ENCODE results near the gene IGSF21.

Gene IGSF21

DNA sequence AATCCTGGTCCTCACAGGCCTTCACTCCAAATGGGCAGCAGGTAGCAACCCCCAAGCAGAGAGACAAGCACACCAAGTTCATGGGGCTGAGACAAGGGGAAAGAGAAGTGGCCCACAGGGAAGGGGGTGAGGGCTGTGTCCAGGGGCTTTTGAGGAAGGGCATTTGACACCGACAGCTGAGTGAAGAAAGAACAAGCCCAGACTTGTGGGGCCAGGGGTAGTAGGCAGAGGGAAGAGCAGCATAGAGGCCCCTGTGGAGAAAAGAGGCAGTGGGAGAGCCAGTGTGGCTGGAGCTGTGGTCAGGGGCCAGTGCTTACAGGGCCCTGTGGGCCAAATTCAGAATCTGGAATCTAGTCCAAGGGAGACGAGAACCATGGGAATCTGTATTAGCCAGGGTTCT, 85.4 kb downstream of the IGSF21 start:
- DNase-seq (ENCODE audit: low read depth): no peak
- TF ChIP-seq CTCF (conservative IDR thresholded peaks at IDR 0.05; ENCODE audit: low read depth, low read length): no peak
- H3K4me3 ChIP-seq (ENCODE audit: low read length): no peak overlapping the region

- no peak for DNase-seq (ENCODE audit: low read depth)
- no peak overlapping the region for H3K4me3 ChIP-seq (ENCODE audit: low read length)
- TF ChIP-seq CTCF (conservative IDR thresholded peaks at IDR 0.05; ENCODE audit: low read depth, low read length): no peak
These were observed 89.7 kb downstream of the IGSF21 start for GRCh38 chr1:18197299-18197698.

GRCh38 chr1:18198260-18198659, 90.7 kb downstream of the IGSF21 start:
- no peak for DNase-seq (ENCODE audit: low read depth)
- no peak overlapping the region for H3K4me3 ChIP-seq (ENCODE audit: low read length)
- no peak for TF ChIP-seq CTCF (conservative IDR thresholded peaks at IDR 0.05; ENCODE audit: low read depth, low read length)

DNA sequence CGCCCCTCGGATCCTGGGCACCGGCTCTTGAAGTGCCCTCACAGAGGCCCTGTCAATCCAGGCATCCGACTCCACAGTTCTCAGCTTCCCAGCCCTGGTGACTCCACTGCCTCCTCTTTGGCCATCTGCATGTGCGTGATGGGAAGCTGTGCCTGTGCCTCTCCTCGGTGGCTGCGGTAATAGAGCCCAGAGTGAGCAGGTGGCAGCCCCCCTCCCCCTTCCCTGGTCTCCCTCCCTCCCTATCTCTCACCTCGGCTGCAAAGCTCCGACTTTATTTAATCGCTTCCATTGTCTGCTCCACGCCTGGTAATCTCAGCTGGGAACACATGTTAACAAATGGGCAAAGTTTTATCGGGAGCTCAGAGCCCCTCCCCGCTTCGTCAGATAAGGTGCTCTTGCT, 91.9 kb downstream of the IGSF21 start:
- no peak for TF ChIP-seq CTCF (conservative IDR thresholded peaks at IDR 0.05; ENCODE audit: low read depth, low read length)
- no peak overlapping the region for H3K4me3 ChIP-seq (ENCODE audit: low read length)
- no peak for DNase-seq (ENCODE audit: low read depth)

GRCh38 chr1:18200136-18200717, 92.6 kb downstream of the IGSF21 start:
- DNase-seq (ENCODE audit: low read depth): no peak
- no peak for TF ChIP-seq CTCF (conservative IDR thresholded peaks at IDR 0.05; ENCODE audit: low read depth, low read length)
- no peak overlapping the region for H3K4me3 ChIP-seq (ENCODE audit: low read length)

- no peak overlapping the region for H3K4me3 ChIP-seq (ENCODE audit: low read length)
- no peak for DNase-seq (ENCODE audit: low read depth)
- TF ChIP-seq CTCF (conservative IDR thresholded peaks at IDR 0.05; ENCODE audit: low read depth, low read length): no peak
These were observed 93.3 kb downstream of the IGSF21 start for GRCh38 chr1:18200918-18201317.

GRCh38 chr1:18201997-18202719, 94.6 kb downstream of the IGSF21 start:
- TF ChIP-seq CTCF (conservative IDR thresholded peaks at IDR 0.05; ENCODE audit: low read depth, low read length): no peak
- no peak for DNase-seq (ENCODE audit: low read depth)
- H3K4me3 ChIP-seq (ENCODE audit: low read length): no peak overlapping the region

All from retinal pigment epithelial cell (primary cell).